GM08714 (cell line): Measurements from ENCODE around the gene MYLK2.
"Not testable (repeated sequence)": the region's sequence is repeated elsewhere in the genome, so short reads cannot be mapped to it uniquely, and the experiment has no call there.

Source experiments
- H3K4me3 ChIP-seq: fragments of 200-500 bp; sonication (Bioruptor generic); 2 replicates; pipeline ENCODE4 v1.5.1; 2014; ENCODE audit warnings: mild to moderate bottlenecking, low read length, inconsistent platforms
- ZNF274 ChIP-seq: IDR thresholded peaks from 2 replicates; pipeline ENCODE4 v1.6.1; 2012; ENCODE audit warnings: mild to moderate bottlenecking, low read depth, low read length

The MYLK2 gene

GRCh38 chr20:31824125-31824485 is 4.9 kb downstream of the MYLK2 start:
- H3K4me3 ChIP-seq, result no peak overlapping the region
- no peak for TF ChIP-seq ZNF274

GRCh38 chr20:31824554-31825313 is 5.6 kb downstream of the MYLK2 start:
- TF ChIP-seq ZNF274, result no peak
- no peak overlapping the region for H3K4me3 ChIP-seq

GRCh38 chr20:31826074-31826473 is 6.9 kb downstream of the MYLK2 start:
- TF ChIP-seq ZNF274, result no peak
- H3K4me3 ChIP-seq, result no peak overlapping the region

- no peak for TF ChIP-seq ZNF274
- H3K4me3 ChIP-seq, result no peak overlapping the region
Measured at GRCh38 chr20:31827059-31827458, 7.9 kb downstream of the MYLK2 start.

- not testable (repeated sequence) for H3K4me3 ChIP-seq
Measured at GRCh38 chr20:31828016-31828415, 8.9 kb downstream of the MYLK2 start.

GRCh38 chr20:31829731-31830130 is 10.6 kb downstream of the MYLK2 start:
- no peak overlapping the region for H3K4me3 ChIP-seq
- TF ChIP-seq ZNF274, result no peak

- TF ChIP-seq ZNF274, result no peak
- H3K4me3 ChIP-seq, result no peak overlapping the region
Measured at GRCh38 chr20:31830406-31830981, 11.3 kb downstream of the MYLK2 start.

GRCh38 chr20:31831211-31831610 is 12.1 kb downstream of the MYLK2 start:
- TF ChIP-seq ZNF274, result no peak

GRCh38 chr20:31831771-31832306 is 12.7 kb downstream of the MYLK2 start:
- no peak for TF ChIP-seq ZNF274
- no peak overlapping the region for H3K4me3 ChIP-seq

More at GRCh38 chr20:31831211-31831610, 12.1 kb downstream of the MYLK2 start:
- H3K4me3 ChIP-seq, result no peak overlapping the region

- H3K4me3 ChIP-seq, result no peak overlapping the region
- no peak for TF ChIP-seq ZNF274
Measured at GRCh38 chr20:31833130-31833930, 14.2 kb downstream of the MYLK2 start.

- no peak for TF ChIP-seq ZNF274
- no peak overlapping the region for H3K4me3 ChIP-seq
Measured at GRCh38 chr20:31833931-31834521, 14.9 kb downstream of the MYLK2 start.

- no peak for TF ChIP-seq ZNF274
- no peak overlapping the region for H3K4me3 ChIP-seq
Measured at GRCh38 chr20:31835554-31835953, 16.4 kb downstream of the MYLK2 start.

- TF ChIP-seq ZNF274, result no peak
- no peak overlapping the region for H3K4me3 ChIP-seq
Measured at GRCh38 chr20:31835977-31836852, 17.1 kb downstream of the MYLK2 start.

- TF ChIP-seq ZNF274, result no peak
- H3K4me3 ChIP-seq, result no peak overlapping the region
Measured at GRCh38 chr20:31836853-31837608, 17.9 kb downstream of the MYLK2 start.
